WTC11 (cell line): ENCODE data around the gene GRWD1. TPM values are rescaled to one million over a fixed set of nuclear protein-coding genes. Genes with fewer than 3 reads are reported as not detected.
A peak's percentile ranks its signal among the peaks of the same experiment; 100 is the strongest.

ENCODE experiments used
- AFF4 ChIP-seq: sonication (generic); formaldehyde crosslinking; IDR thresholded peaks from 2 replicates; pipeline ENCODE4 v1.8.1; 2023; ENCODE audit warnings: mild to moderate bottlenecking, missing genetic modification reagents, borderline replicate concordance
- ATF1 ChIP-seq: sonication (generic); formaldehyde crosslinking; IDR thresholded peaks from 2 replicates; pipeline ENCODE4 v1.8.1; 2023; ENCODE audit warnings: mild to moderate bottlenecking, moderate library complexity, missing genetic modification reagents
- CREM ChIP-seq: sonication (generic); formaldehyde crosslinking; IDR thresholded peaks from 2 replicates; pipeline ENCODE4 v1.8.1; 2022; ENCODE audit warnings: mild to moderate bottlenecking, missing genetic modification reagents, moderate library complexity
- GABPB1 ChIP-seq: sonication (generic); formaldehyde crosslinking; IDR thresholded peaks from 2 replicates; pipeline ENCODE4 v1.8.1; 2023; ENCODE audit warnings: mild to moderate bottlenecking, missing genetic modification reagents
- IRF2 ChIP-seq: sonication (generic); formaldehyde crosslinking; IDR thresholded peaks from 2 replicates; pipeline ENCODE4 v1.8.0; 2022; ENCODE audit warnings: low read depth, missing genetic modification reagents, borderline replicate concordance
- MXD4 ChIP-seq: fragments of 250-450 bp; sonication (Bioruptor Pico); IDR thresholded peaks from 2 replicates; pipeline ENCODE4 v1.8.0; 2021; ENCODE audit warnings: mild to moderate bottlenecking, moderate library complexity, borderline replicate concordance
- MYBL2 ChIP-seq: sonication (generic); formaldehyde crosslinking; IDR thresholded peaks from 2 replicates; pipeline ENCODE4 v1.8.1; 2023; ENCODE audit warnings: mild to moderate bottlenecking, moderate library complexity, missing genetic modification reagents
- NFE2L1 ChIP-seq: sonication (generic); formaldehyde crosslinking; IDR thresholded peaks from 2 replicates; pipeline ENCODE4 v1.8.1; 2023; ENCODE audit warnings: missing genetic modification reagents
- NR2C2 ChIP-seq: sonication (generic); formaldehyde crosslinking; IDR thresholded peaks from 2 replicates; pipeline ENCODE4 v1.8.0; 2022; ENCODE audit warnings: mild to moderate bottlenecking, missing genetic modification reagents
- OVOL2 ChIP-seq: fragments of 250-450 bp; sonication (Bioruptor Pico); IDR thresholded peaks from 2 replicates; pipeline ENCODE4 v1.9.0; 2021; ENCODE audit warnings: mild to moderate bottlenecking, borderline replicate concordance
- PRRX2 ChIP-seq: fragments of 250-450 bp; sonication (Bioruptor Pico); IDR thresholded peaks from 2 replicates; pipeline ENCODE4 v1.8.0; 2021; ENCODE audit warnings: mild to moderate bottlenecking
- RELA ChIP-seq: sonication (generic); formaldehyde crosslinking; IDR thresholded peaks from 2 replicates; pipeline ENCODE4 v1.8.1; 2022; ENCODE audit warnings: missing genetic modification reagents, mild to moderate bottlenecking, borderline replicate concordance
- STAT6 ChIP-seq: sonication (generic); formaldehyde crosslinking; conservative IDR thresholded peaks from 2 replicates; pipeline ENCODE4 v1.8.1; 2023; ENCODE audit warnings: mild to moderate bottlenecking, low read depth, missing genetic modification reagents, moderate library complexity
- TCF7 ChIP-seq: sonication (generic); formaldehyde crosslinking; IDR thresholded peaks from 2 replicates; pipeline ENCODE4 v1.8.0; 2022; ENCODE audit warnings: mild to moderate bottlenecking, low read depth, missing genetic modification reagents, moderate library complexity
- TEAD4 ChIP-seq: sonication (generic); formaldehyde crosslinking; IDR thresholded peaks from 2 replicates; pipeline ENCODE4 v1.8.0; 2022; ENCODE audit warnings: mild to moderate bottlenecking, missing genetic modification reagents
- USF2 ChIP-seq: sonication (generic); formaldehyde crosslinking; IDR thresholded peaks from 2 replicates; pipeline ENCODE4 v1.8.1; 2023; ENCODE audit warnings: mild to moderate bottlenecking, missing genetic modification reagents, moderate library complexity
- ZBTB21 ChIP-seq: sonication (generic); formaldehyde crosslinking; IDR thresholded peaks from 2 replicates; pipeline ENCODE4 v1.8.1; 2023; ENCODE audit warnings: mild to moderate bottlenecking, missing genetic modification reagents, borderline replicate concordance
- ZNF219 ChIP-seq: sonication (generic); formaldehyde crosslinking; IDR thresholded peaks from 2 replicates; pipeline ENCODE4 v1.8.0; 2023; ENCODE audit warnings: missing genetic modification reagents, mild to moderate bottlenecking, borderline replicate concordance
- ZNF232 ChIP-seq: sonication (generic); formaldehyde crosslinking; IDR thresholded peaks from 2 replicates; pipeline ENCODE4 v1.8.0; 2022; ENCODE audit warnings: mild to moderate bottlenecking, missing genetic modification reagents
- ZNF281 ChIP-seq: sonication (generic); formaldehyde crosslinking; IDR thresholded peaks from 2 replicates; pipeline ENCODE4 v1.8.0; 2023; ENCODE audit warnings: mild to moderate bottlenecking, missing genetic modification reagents
- ZNF425 ChIP-seq: fragments of 250-450 bp; sonication (Bioruptor Pico); conservative IDR thresholded peaks from 2 replicates; pipeline ENCODE4 v1.9.0; 2021; ENCODE audit warnings: mild to moderate bottlenecking
- ZNF532 ChIP-seq: fragments of 250-450 bp; sonication (Bioruptor Pico); IDR thresholded peaks from 2 replicates; pipeline ENCODE4 v1.9.0; 2021; ENCODE audit warnings: mild to moderate bottlenecking, borderline replicate concordance
- total RNA-seq: library from RNA; stranded (reverse); gene quantifications from 3 replicates; pipeline ENCODE4 v1.2.3, GENCODE V29; 2021

The GRWD1 gene
- total RNA-seq, 1 experiment from 2014 or later = 67.2 TPM

- no peak for TF ChIP-seq STAT6 (CRISPR knock-in tag)
- TF ChIP-seq ZNF281 (CRISPR knock-in tag) = no peak
- 0 out of 2 replicates have a peak, but pooled peaks have one; percentile 35 for TF ChIP-seq IRF2 (CRISPR knock-in tag)
- TF ChIP-seq MYBL2 = peak; percentile 83; the same call in 1 of the 2 replicates
- TF ChIP-seq ZNF232 = 0 out of 2 replicates have a peak, but pooled peaks have one; percentile 44
- TF ChIP-seq ATF1 = no peak
- TF ChIP-seq NR2C2 = no peak
- 0 out of 2 replicates have a peak, but pooled peaks have one; percentile 34 for TF ChIP-seq PRRX2 (CRISPR knock-in tag)
- TF ChIP-seq OVOL2 = no peak
- no peak; the same call in 1 of the 2 replicates for TF ChIP-seq TCF7
- TF ChIP-seq GABPB1 = peak; percentile 43; the same call in 1 of the 2 replicates
- no peak for TF ChIP-seq TEAD4 (CRISPR knock-in tag)
- no peak; the same call in 1 of the 2 replicates for TF ChIP-seq ZBTB21
- TF ChIP-seq USF2 (CRISPR knock-in tag) = no peak
- 0 out of 2 replicates have a peak, but pooled peaks have one; percentile 37 for TF ChIP-seq CREM (CRISPR knock-in tag)
- 0 out of 2 replicates have a peak, but pooled peaks have one; percentile 48 for TF ChIP-seq ZNF532 (CRISPR knock-in tag)
- no peak for TF ChIP-seq ZNF425
- no peak for TF ChIP-seq MXD4 (CRISPR knock-in tag)
- TF ChIP-seq RELA (CRISPR knock-in tag) = no peak
- TF ChIP-seq ZNF219 (CRISPR knock-in tag) = no peak
- TF ChIP-seq NFE2L1 (CRISPR knock-in tag) = no peak
- no peak for TF ChIP-seq AFF4 (CRISPR knock-in tag)
These were observed 23.6 kb downstream of the GRWD1 start, which contains the start of gene CYTH2 (continued) for GRCh38 chr19:48469289-48469881.
